GM21390 (cell line): ENCODE data around the gene PCSK9.
"Not testable (repeated sequence)": the region's sequence is repeated elsewhere in the genome, so short reads cannot be mapped to it uniquely, and the experiment has no call there.

Source experiments
- ATAC-seq: cut with Tn5 transposase; IDR thresholded peaks from one replicate; pipeline ENCODE4 v1.9.1; 2021; ENCODE audit not compliant: unreplicated experiment

PCSK9 gene

GRCh38 chr1:55007625-55008024, 31.7 kb upstream of the PCSK9 start:
- ATAC-seq = no peak

GRCh38 chr1:55010194-55010886, 29.0 kb upstream of the PCSK9 start:
- no peak for ATAC-seq

GRCh38 chr1:55010887-55011217, 28.5 kb upstream of the PCSK9 start:
- no peak for ATAC-seq

- no peak for ATAC-seq
Measured at GRCh38 chr1:55012661-55013060, 26.7 kb upstream of the PCSK9 start.

- no peak for ATAC-seq
Measured at GRCh38 chr1:55015123-55015522, 24.2 kb upstream of the PCSK9 start.

- no peak for ATAC-seq
Measured at GRCh38 chr1:55015731-55016620, 23.4 kb upstream of the PCSK9 start.

GRCh38 chr1:55018395-55018794, 21.0 kb upstream of the PCSK9 start:
- no peak for ATAC-seq

- peak; percentile 74 for ATAC-seq
Measured at GRCh38 chr1:55021942-55022546, 17.3 kb upstream of the PCSK9 start.

GRCh38 chr1:55024163-55024562, 15.2 kb upstream of the PCSK9 start:
- not testable (repeated sequence) for ATAC-seq

GRCh38 chr1:55026682-55027081, 12.7 kb upstream of the PCSK9 start:
- ATAC-seq = not testable (repeated sequence)

GRCh38 chr1:55031098-55031497, 8.2 kb upstream of the PCSK9 start:
- not testable (repeated sequence) for ATAC-seq

- no peak for ATAC-seq
Measured at GRCh38 chr1:55033265-55033614, 6.1 kb upstream of the PCSK9 start.

GRCh38 chr1:55034476-55035133, 4.7 kb upstream of the PCSK9 start:
- ATAC-seq = no peak

- ATAC-seq = no peak
Measured at GRCh38 chr1:55035904-55036303, 3.4 kb upstream of the PCSK9 start.

- no peak for ATAC-seq
Measured at GRCh38 chr1:55037733-55038551, 1.4 kb upstream of the PCSK9 start.

GRCh38 chr1:55038552-55038838, 853 bp upstream of the PCSK9 start:
- ATAC-seq = no peak

- ATAC-seq = no peak
Measured at GRCh38 chr1:55038974-55039341, 390 bp upstream of the PCSK9 start.

- no peak for ATAC-seq
Measured at GRCh38 chr1:55040083-55040932, 960 bp downstream of the PCSK9 start.

- ATAC-seq = no peak
Measured at GRCh38 chr1:55040933-55041494, 1.7 kb downstream of the PCSK9 start.

- no peak for ATAC-seq
Measured at GRCh38 chr1:55041613-55042012, 2.3 kb downstream of the PCSK9 start.
